Heart left ventricle (tissue), 13 donors: ENCODE measurements around the gene KIAA0408.
"Not testable (repeated sequence)": the region's sequence is repeated elsewhere in the genome, so short reads cannot be mapped to it uniquely, and the experiment has no call there.

Source experiments
- POLR2A ChIP-seq, 2 donors: fragments of 450-650 bp; IDR thresholded peaks; one replicate each; pipeline ENCODE4 v1.6.1; 2017; ENCODE audit warnings: antibody characterized with exemption in 2 of 2, mild to moderate bottlenecking in 2 of 2, moderate library complexity in 2 of 2
- TF ChIP-seq, protein P1 (sequence below), 12 donors: fragments of 200-600 bp; sonication (generic) in 4 of 12; IDR thresholded peaks; one replicate each; pipeline versions ENCODE4 v1.5.0 to v1.8.0; 2018 to 2022; ENCODE audit warnings: antibody characterized with exemption in 12 of 12, mild to moderate bottlenecking in 5 of 12
- donor health status: ischemic (EF 13 %, LVEDD 7.1; RV severe dilation, severe dysfunction).
- donor health status: DM: no; HTN: yes; CAD: no.
- donor health status: DM: no; HTN: no; CAD: no.
- donor health status: ischemic (EF 25% LVEDD 6.9; RV normal size, moderate dysfunction).
- donor health status: ischemic (EF 25% LVEDD 5.7; RV mildly dilated, moderate dysfunction).
- donor health status: ischemic (EF 35%, LVEDD 5.7; RV mildly dilated, moderate dysfunction).
- donor health status: nonischemic (EF 11% LVEDD 7.7; RV severe dilation, severe dysfunction).
- donor health status: DM: yes; HTN: yes; CAD: no.
- donor health status: PGD.
- donor health status: ischemic (EF 29% LVEDD 5.4; RV normal size, mild dysfunction).
- donor health status: nonischemic (EF 23%, LVEDD 6.1; RV moderate dilation, normal function).

DNA sequence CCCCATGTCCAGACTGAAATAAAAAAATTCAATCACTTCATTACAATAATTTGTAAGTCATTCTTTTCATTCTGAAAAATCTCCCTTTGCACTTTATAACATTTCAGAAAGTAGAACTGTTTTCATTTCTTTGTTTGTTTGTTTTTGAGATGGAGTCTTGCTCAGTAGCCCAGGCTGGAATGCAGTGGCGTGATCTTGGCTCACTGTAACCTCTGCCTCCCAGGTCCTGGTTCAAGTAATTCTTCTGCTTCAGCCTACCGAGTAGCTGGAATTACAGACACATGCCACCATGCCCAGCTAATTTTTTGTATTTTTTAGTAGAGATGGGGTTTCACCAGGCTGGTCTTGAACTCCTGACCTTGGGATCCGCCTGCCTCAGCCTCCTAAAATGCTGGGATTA lies 38.0 kb downstream of the KIAA0408 start:
- TF ChIP-seq, protein P1, sequence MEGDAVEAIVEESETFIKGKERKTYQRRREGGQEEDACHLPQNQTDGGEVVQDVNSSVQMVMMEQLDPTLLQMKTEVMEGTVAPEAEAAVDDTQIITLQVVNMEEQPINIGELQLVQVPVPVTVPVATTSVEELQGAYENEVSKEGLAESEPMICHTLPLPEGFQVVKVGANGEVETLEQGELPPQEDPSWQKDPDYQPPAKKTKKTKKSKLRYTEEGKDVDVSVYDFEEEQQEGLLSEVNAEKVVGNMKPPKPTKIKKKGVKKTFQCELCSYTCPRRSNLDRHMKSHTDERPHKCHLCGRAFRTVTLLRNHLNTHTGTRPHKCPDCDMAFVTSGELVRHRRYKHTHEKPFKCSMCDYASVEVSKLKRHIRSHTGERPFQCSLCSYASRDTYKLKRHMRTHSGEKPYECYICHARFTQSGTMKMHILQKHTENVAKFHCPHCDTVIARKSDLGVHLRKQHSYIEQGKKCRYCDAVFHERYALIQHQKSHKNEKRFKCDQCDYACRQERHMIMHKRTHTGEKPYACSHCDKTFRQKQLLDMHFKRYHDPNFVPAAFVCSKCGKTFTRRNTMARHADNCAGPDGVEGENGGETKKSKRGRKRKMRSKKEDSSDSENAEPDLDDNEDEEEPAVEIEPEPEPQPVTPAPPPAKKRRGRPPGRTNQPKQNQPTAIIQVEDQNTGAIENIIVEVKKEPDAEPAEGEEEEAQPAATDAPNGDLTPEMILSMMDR (IDR thresholded peaks at IDR 0.05): not testable (repeated sequence)
- TF ChIP-seq POLR2A (IDR thresholded peaks at IDR 0.05): not testable (repeated sequence)
